Kidney epithelial cell (primary cell): ENCODE measurements around the gene EED. TPM values are rescaled to one million over a fixed set of nuclear protein-coding genes. Genes with fewer than 3 reads are reported as not detected.

Source experiments
- DNase-seq: peaks from one replicate; pipeline ENCODE4 v3.0.0-alpha.2; 2010; ENCODE audit warnings: low read depth
- H3K27me3 ChIP-seq: 2 replicates; pipeline ENCODE4 v1.6.0; 2011; ENCODE audit warnings: low read length; ENCODE audit not compliant: control insufficient read depth, insufficient read depth
- H3K36me3 ChIP-seq: 2 replicates; pipeline ENCODE4 v1.5.1; 2011; ENCODE audit warnings: low read length; ENCODE audit not compliant: control insufficient read depth, insufficient read depth
- H3K4me3 ChIP-seq: 2 replicates; pipeline ENCODE4 v1.5.1; 2011; ENCODE audit warnings: low read depth, mild to moderate bottlenecking, control low read depth, low read length
- CTCF ChIP-seq: IDR thresholded peaks from 2 replicates; pipeline ENCODE4 v1.5.1; 2011; ENCODE audit warnings: mild to moderate bottlenecking, moderate library complexity, low read length, control low read depth, inconsistent platforms; ENCODE audit not compliant: insufficient read depth, poor library complexity, severe bottlenecking
- total RNA-seq: library from RNA; depleted of rRNA; stranded (reverse); fragments of >200 nt; gene quantifications from 2 replicates; pipeline ENCODE4 v1.2.3, GENCODE V29; 2015

Gene EED
- 9.2 and 12.6 TPM in 2 replicates for total RNA-seq

GRCh38 chr11:86244522-86245368, at the start of gene EED:
Gene EED (plus strand): TSS chr11:86244753. CDS start chr11:86245230, 477 bp downstream.
- H3K27me3 ChIP-seq: no peaks in the 10 kb centered on the region
- no peak for TF ChIP-seq CTCF
- H3K4me3 ChIP-seq: peak within 1 kb of the TSS; percentile 82
- DNase-seq: peak; percentile 69
- H3K36me3 ChIP-seq: no peaks in the 10 kb centered on the region

- DNase-seq: no peak
- no peak overlapping the region for H3K4me3 ChIP-seq
- H3K36me3 ChIP-seq: no peaks in the 10 kb centered on the region
- no peak for TF ChIP-seq CTCF
- H3K27me3 ChIP-seq: no peaks in the 10 kb centered on the region
Measured at GRCh38 chr11:86194998-86195397, 49.6 kb upstream of the EED start.

GRCh38 chr11:86196085-86196696, 48.4 kb upstream of the EED start:
- Histone ChIP-seq H3K36me3 (no peaks in the 10 kb centered on the region), H3K4me3 (no peak overlapping the region), H3K27me3 (no peaks in the 10 kb centered on the region)
- TF ChIP-seq CTCF: no peak
- no peak for DNase-seq

GRCh38 chr11:86196913-86197312, 47.6 kb upstream of the EED start:
- TF ChIP-seq CTCF: no peak
- Histone ChIP-seq H3K4me3 (no peak overlapping the region), H3K27me3 (no peaks in the 10 kb centered on the region), H3K36me3 (no peaks in the 10 kb centered on the region)
- DNase-seq: no peak

- H3K4me3 ChIP-seq: no peak overlapping the region
- no peaks in the 10 kb centered on the region for H3K36me3 ChIP-seq
- H3K27me3 ChIP-seq: no peaks in the 10 kb centered on the region
- DNase-seq: no peak
- TF ChIP-seq CTCF: no peak
Measured at GRCh38 chr11:86197448-86197847, 47.1 kb upstream of the EED start.
